ENCODE measurements around the gene DGKQ. TPM values are rescaled to one million over a fixed set of nuclear protein-coding genes. Genes with fewer than 3 reads are reported as not detected.

Gene DGKQ
- total and polyA plus RNA-seq, 2 donors (not counting 3 experiments of a cell fraction or from before 2014, with no cell fraction given): 15.8 to 20.2 TPM

DNA sequence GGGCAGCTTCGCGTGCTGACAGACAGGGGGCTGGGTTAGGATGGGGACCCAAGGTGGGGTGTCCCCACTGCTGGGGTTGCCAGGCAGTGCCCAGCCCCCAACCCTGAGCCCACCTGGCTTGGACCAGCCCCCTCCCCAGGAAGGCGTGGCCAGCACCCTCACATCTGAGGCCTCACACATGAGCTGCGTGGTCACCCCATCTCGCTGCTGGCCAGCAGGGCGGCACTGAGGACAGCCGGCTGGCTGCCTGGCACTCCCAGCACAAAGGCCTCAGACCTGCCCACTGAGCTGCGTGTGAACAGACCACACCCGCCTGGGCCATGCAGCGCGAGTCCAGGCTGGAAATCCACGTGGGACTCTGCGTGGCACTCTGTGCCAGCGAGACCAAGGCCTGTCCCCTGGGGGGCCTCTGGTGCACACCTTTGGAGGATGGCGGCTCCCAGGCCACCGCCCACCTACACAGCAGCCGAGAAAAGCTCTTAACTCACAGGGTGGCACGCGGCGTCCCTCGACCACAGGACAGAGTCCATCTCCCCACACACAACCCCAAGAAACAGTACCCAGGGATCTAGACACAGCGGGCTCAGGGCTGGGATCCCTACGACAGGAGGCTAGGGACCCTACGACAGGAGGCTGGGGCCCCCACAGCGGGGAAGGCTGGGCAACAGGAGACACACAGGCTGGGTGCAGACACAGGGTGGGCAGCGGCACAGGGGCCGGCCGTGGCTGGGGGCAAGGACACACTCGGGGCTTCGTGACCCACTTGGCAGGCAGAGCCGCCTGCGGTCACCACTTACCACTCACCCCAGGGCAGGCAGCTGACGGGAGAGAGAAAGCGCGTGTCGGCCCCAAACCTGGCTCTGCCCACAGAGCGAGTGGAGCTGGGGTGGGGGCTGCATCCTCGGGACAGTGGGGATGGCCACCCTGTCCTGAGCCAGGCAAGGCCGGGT lies 9.8 kb downstream of the DGKQ start:
- Histone ChIP-seq H2AFZ (ENCODE audit: low read depth, low read length) (no peak overlapping the region), H3K27me3 (ENCODE audit: control insufficient read depth in 2 of 2, insufficient read depth in 2 of 2, low read length in 2 of 2) (no peaks in the 10 kb centered on the region), H3K4me2 (ENCODE audit: insufficient read depth, low read length) (no peak overlapping the region), H3K9me3 (replicated peaks; ENCODE audit: control insufficient read depth, insufficient read depth, low read length) (no peaks in the 10 kb centered on the region), H3K79me2 (ENCODE audit: control insufficient read depth, insufficient read depth, low read length) (no peaks in the 10 kb centered on the region), H3K9me1 (replicated peaks; ENCODE audit: control insufficient read depth, extremely low read depth, insufficient read depth, low read length) (no peaks in the 10 kb centered on the region), H3K27ac (ENCODE audit: insufficient read depth, low read depth, low read length) (no peak overlapping the region), H3K4me1 (ENCODE audit: control insufficient read depth, extremely low read depth, insufficient read depth, low read length) (no peaks in the 10 kb centered on the region), H3K36me3 (ENCODE audit: control insufficient read depth in 2 of 2, extremely low read depth in 1 of 2, insufficient read depth in 2 of 2, low read length in 2 of 2) (peaks cover 0 to 30% of the 10 kb centered on the region in 2 experiments), H4K20me1 (replicated peaks; ENCODE audit: control insufficient read depth, extremely low read depth, insufficient read depth, low read length) (no peaks in the 10 kb centered on the region), H3K4me3 (replicated peaks in 1 of 3; ENCODE audit: insufficient read depth in 1 of 3, low read depth in 1 of 3, low read length in 3 of 3) (no peak overlapping the region), H3K9ac (replicated peaks; ENCODE audit: extremely low read depth, insufficient read depth, low read length) (no peak overlapping the region)
- TF ChIP-seq GATA2 (IDR thresholded peaks at IDR 0.05; ENCODE audit: insufficient read depth, insufficient read length, low read depth, low read length) (no peak), EZH2 (IDR thresholded peaks at IDR 0.05; ENCODE audit: borderline replicate concordance, low read depth, low read length, severe bottlenecking) (no peak), JUN (IDR thresholded peaks at IDR 0.05; ENCODE audit: borderline replicate concordance, insufficient read depth, insufficient read length, low read depth) (no peak), FOS (IDR thresholded peaks at IDR 0.05; ENCODE audit: borderline replicate concordance, insufficient read depth, low read length) (no peak)
- TF ChIP-seq, protein P1, sequence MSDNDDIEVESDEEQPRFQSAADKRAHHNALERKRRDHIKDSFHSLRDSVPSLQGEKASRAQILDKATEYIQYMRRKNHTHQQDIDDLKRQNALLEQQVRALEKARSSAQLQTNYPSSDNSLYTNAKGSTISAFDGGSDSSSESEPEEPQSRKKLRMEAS (IDR thresholded peaks at IDR 0.05; ENCODE audit: insufficient read depth, insufficient read length): no peak
- POLR2A ChIA-PET: no interaction called here
- no TSS peak for BruUV-seq (replicated peaks)
- dilution Hi-C loops (cut with MboI; ENCODE audit: extremely low pct_ligation_motif_present, low sequenced_read_pairs) (no loop called here), intact Hi-C loops (cut with micrococcal nuclease) (no loop called here)
- CTCF ChIA-PET: no interaction called here
- DNase-seq (ENCODE audit: low read depth, low spot score): no peak
- FAIRE-seq: no peak

Measured in endothelial cell of umbilical vein (primary cell).